Fibroblast of skin of left biceps (primary cell): ENCODE measurements around the gene MALT1.
"Not testable (repeated sequence)": the region's sequence is repeated elsewhere in the genome, so short reads cannot be mapped to it uniquely, and the experiment has no call there.

Experiments
- DNase-seq, 2 experiments: peaks; one replicate each; pipeline ENCODE4 v3.0.0-alpha.2; 2013; ENCODE audit warnings: low read depth in 2 of 2

The MALT1 gene

DNA sequence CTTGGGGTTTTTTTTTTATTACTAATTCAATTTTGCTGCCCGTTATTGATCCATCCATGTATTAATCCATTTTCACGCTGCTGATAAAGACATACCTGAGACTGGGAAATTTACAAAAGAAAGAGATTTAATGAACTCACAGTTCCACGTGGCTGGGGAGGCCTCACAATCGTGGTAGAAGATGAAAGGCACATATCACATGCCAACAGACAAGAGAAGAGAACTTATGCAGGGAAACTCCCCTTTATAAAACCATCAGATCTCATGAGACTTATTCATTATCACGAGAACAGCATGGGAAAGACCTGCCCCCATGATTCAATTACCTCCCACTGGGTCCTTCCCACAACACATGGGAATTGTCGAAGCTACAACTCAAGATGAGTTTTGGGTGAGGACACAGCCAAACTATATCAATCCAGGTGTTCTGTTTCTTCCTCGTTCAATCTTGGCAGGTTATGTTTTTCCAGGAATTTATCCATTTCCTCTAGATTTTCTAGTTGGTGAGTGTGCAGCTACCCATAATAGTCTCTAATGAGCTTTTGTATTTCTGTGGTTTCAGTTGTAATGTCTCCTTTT is 18.0 kb upstream of the MALT1 start:
- not testable (repeated sequence) for DNase-seq

DNA sequence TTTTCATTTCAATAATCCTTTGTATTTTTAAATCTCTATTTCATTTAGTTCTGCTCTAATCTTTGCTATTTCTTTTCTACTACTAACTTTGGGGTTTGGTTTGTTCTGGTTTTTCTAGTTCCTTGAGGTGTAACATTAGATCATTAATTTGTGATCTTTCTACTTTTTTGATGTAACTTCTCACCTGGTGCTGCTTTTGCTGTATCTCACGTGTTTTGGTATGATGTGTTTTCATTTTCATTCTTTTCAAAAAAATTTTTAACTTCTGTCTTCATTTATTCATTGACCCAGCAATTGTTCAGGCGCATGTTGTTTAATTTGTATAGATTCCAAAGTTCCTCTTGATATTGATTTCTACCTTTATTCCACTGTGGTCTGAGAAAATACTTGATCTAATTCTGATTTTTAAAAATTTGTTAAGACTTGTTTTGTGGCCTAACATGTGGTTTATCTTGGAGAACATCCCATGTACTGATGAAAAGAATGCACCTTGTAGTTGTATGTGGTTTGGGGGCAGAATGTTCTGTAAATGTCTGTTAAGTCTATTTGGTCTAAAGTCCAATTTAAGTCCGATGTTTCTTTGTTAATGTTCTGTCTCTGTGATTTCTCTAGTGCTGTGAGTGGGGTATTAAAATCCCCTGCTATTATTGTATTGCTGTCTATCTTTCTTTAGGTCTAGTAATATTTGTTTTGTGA is 17.3 kb upstream of the MALT1 start:
- DNase-seq: no peak

GRCh38 chr18:58654896-58655614 is 16.2 kb upstream of the MALT1 start:
- DNase-seq: no peak

- no peak for DNase-seq
These were observed 14.2 kb upstream of the MALT1 start for GRCh38 chr18:58657081-58657480.

GRCh38 chr18:58657494-58657893 is 13.8 kb upstream of the MALT1 start:
- DNase-seq: no peak

DNA sequence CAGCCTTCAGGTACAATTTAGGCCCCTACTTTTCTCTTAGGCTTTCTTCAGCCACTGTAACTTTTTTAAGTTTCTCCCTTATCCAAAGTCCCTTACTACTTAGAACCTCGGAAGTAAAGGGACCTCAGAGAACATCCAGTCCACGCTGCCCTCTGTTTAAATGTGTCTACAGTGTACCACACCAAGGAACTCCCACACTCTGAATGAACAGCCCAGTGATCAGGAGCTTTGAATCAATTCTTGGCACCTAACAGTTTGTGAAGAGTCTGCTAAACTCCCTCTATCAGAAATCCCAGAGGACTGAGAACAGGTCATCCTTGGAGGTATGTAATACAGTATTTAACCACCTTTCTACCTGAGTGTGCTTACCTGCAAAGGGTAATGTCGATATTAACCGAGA is 11.6 kb upstream of the MALT1 start:
- no peak for DNase-seq

DNA sequence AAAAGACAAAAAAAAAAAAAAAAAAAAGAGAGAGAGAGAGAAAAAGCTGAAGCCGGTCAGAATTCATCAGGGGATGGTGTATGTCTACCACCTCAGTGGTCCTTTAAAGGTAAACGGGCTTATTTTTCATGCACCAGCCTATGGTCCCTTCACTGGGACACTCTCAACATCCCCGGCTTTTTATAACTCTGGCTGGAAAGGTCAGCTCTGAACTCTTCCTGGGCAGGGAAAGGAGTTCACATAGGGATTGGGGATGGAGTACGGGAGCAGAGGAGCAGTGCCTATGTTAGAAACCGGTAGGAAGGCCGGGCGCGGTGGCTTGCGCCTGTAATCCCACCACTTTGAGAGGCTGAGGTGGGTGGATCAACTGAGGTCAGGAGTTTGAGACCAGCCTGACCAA is 10.3 kb upstream of the MALT1 start:
- no peak for DNase-seq

DNA sequence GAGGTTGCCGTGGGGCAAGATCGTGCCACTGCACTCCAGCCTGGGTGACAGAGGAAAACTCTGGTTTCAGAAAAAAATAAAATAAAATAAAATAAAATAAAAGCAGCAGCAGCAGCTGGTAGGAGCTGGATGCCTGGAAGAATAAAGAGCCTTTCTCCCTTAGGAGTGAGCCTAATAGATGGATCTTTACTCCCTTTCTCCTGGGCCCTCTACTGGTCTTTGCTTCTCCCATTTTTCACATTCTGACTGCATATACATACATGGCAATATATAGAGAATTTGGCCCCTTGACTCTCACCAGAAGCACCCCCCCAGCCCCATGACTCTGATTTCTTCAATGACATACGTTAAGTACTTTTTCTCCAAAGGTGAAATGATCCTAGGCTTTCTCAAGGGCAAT is 9.8 kb upstream of the MALT1 start:
- no peak for DNase-seq

GRCh38 chr18:58662118-58662517 is 9.1 kb upstream of the MALT1 start:
- no peak for DNase-seq

GRCh38 chr18:58666176-58666575 is 5.1 kb upstream of the MALT1 start:
- no peak for DNase-seq

DNA sequence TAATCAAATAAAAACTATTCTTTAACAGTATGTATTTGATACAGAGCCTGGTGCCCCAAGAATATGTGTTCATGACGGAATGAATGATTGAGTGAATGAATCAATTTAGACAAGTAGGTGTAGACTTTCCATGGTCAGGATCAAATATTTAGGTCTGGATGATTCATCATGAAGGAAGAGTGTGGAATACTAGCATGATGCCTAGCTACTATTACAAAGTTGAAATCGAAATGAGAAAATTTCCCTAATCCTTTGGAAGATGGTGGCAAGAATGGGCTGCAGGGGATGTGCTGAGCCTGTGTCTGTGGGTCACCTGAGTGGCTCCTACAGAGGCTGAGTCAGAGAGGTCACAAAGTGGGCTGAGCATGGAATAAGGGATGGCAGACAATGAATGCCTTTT is 3.1 kb upstream of the MALT1 start:
- no peak for DNase-seq

- DNase-seq: peak in 1 of 2 experiments; percentile 60
These were observed 2.4 kb upstream of the MALT1 start for GRCh38 chr18:58668897-58669296.

DNA sequence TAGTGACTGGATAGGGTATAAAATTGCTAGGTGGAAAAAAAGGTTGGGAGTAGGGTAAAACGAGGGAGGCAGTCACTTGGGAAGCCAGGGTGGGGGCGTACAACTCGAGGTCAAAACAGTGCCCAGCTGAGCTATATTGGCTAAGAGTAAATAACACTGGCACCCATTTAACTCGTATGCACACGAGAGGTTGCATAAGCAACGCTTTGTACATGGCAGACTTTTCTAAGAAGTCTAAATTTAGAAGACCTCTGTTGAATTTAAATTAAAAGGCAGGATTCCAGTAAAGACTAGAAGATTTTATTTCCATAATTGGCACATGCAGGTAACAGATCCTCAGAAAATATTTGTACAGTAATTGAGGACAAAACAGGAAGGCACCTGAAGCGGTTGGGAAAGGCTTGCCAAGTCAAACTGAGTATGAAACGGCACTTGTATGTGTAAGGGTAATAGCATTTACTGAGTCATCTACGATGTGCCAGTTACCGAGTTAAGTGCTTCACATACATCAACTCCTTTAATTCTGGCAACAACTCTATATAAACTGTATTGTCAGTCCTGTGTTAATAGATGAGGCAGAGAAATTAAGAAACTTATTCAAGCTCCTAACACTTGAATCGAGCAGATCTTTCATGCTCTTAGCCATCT is 1.4 kb upstream of the MALT1 start:
- DNase-seq: no peak

GRCh38 chr18:58670404-58671110 is 708 bp upstream of the MALT1 start:
- no peak for DNase-seq

DNA sequence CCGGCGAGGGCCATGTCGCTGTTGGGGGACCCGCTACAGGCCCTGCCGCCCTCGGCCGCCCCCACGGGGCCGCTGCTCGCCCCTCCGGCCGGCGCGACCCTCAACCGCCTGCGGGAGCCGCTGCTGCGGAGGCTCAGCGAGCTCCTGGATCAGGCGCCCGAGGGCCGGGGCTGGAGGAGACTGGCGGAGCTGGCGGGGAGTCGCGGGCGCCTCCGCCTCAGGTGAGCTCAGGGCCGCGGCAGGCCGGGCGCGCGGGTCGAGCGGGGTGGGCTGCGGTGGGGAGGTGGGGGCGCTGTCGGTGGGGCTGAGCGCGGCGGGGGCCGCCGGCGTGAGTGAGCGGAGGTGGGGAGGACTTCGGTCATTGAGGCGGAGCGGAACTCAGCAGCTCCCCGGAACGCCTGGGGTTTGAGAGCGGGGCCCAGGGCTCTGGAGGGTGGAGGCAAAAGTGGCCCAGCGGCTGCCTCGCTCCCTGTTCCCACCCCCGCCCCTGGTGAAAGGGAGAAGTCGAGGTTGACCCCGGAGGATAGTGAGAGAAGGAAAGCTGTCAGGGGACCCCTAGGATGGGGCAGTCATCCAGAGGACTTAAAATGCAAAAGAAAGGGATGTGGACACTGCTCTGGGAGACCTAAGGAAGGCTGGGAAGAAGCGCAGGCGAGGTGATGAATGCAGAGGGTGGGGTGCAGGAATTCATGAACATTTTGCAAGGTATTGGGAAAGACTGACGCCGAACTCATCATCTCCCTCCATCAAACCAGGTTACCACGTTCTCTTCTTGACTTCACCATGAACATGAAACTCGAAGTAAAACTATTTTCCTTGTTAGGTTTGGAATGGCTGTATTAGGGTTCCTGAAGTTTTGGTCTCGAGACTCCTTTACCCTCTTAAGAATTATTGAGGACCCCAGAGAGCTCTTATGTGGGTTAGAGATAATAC is 633 bp downstream of the MALT1 start:
- no peak for DNase-seq

- no peak for DNase-seq
These were observed 2.9 kb downstream of the MALT1 start for GRCh38 chr18:58674159-58674558.

GRCh38 chr18:58674863-58675472 is 3.7 kb downstream of the MALT1 start:
- DNase-seq: no peak

- DNase-seq: no peak
These were observed 5.0 kb downstream of the MALT1 start for GRCh38 chr18:58676270-58676669.

DNA sequence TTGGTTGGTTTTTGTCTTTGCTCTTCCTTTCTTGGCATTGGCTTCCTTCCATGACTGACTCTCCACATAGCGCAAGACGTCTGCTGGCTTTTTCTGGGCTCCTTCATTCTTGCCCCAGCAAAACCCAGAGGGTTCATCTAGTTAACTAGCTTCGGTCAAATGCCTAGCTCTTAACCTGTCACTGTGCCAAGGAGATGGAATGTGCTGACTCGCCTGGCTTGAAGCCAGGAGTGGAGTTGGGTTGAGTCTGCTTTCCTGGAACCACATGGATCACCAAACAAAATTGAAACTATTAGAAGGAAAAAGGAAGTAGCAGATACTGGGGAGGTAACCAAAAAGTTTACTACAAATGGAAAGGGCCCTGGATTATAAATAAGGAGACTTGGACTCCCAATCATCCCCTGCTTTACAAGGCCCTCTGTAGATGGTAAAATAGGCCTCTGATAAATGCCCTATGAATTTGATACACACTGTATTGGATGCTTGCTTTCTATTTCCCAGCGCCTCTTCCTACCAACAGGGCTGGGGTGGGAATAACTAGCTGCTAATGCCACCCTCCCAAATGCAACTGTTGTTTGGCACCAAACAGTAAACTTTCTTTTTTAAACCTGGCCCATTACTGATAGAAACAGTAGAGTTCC is 11.3 kb downstream of the MALT1 start:
- peak; percentile 81 to 82 for DNase-seq

- no peak for DNase-seq
These were observed 16.6 kb downstream of the MALT1 start for GRCh38 chr18:58687871-58688308.
